Body of pancreas (tissue), 4 donors: ENCODE measurements around the gene UST.

Source experiments
- CTCF ChIP-seq, 7 experiments: fragments of 450-650 bp in 4 of 7; fragments of 200-600 bp in 3 of 7; sonication (generic) in 3 of 7; IDR thresholded peaks; one replicate each; pipeline ENCODE4 v1.5.1; 2016 to 2019; ENCODE audit warnings: antibody characterized with exemption in 7 of 7
- POLR2A ChIP-seq, 3 donors: fragments of 450-650 bp; IDR thresholded peaks; one replicate each; pipeline ENCODE4 v1.6.1; 2016; ENCODE audit warnings: antibody characterized with exemption in 3 of 3, mild to moderate bottlenecking in 2 of 3

DNA sequence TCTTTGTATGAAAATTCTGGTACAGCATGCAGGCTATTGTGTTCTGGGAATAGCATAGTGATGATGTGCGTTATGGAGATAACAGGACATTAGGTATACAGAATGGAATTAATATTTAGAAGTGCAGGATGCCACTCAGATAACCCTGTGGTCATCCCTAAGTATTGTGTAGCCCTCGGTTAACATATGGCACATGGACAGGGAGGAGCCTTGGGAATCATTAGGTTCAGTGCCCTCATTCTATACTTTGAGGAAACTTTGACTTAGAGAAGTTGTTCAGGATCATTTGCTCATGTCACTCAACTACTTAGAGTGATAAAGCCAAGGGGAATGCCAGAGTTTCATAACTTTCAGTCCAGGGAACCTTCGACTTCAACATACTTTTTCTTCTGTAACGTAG is 185.9 kb downstream of the UST start:
- TF ChIP-seq CTCF (IDR thresholded peaks at IDR 0.05) (no peak), POLR2A (IDR thresholded peaks at IDR 0.05) (no peak)
